CD14-positive monocyte (primary cell): ENCODE results near the gene TSSK2. TPM values are rescaled to one million over a fixed set of nuclear protein-coding genes. Genes with fewer than 3 reads are reported as not detected.

Experiments used
- DNase-seq, 3 donors: peaks; one replicate each; pipeline ENCODE4 v3.0.0-alpha.2; 2011 to 2022
- H2AFZ ChIP-seq: 2 replicates; pipeline ENCODE4 v1.6.0; 2012; ENCODE audit warnings: mild to moderate bottlenecking, low read depth, low read length, inconsistent platforms; ENCODE audit not compliant: insufficient read depth, poor library complexity, severe bottlenecking
- H3K27ac ChIP-seq, 2 donors: 1 replicate in 1 of 2; 2 replicates in 1 of 2; pipeline ENCODE4 v1.5.1; 2012 to 2013; ENCODE audit warnings: low read length in 2 of 2, control low read depth in 1 of 2, inconsistent platforms in 1 of 2, low read depth in 1 of 2, mild to moderate bottlenecking in 1 of 2
- H3K27me3 ChIP-seq, 2 donors: one replicate each; pipeline versions ENCODE4 v1.6.0 to v1.6.1; 2011 to 2013; ENCODE audit warnings: low read length in 2 of 2; ENCODE audit not compliant: control insufficient read depth in 2 of 2, insufficient read depth in 2 of 2
- H3K36me3 ChIP-seq, 2 donors: replicated peaks in 1 of 2; 1 replicate in 1 of 2; 2 replicates in 1 of 2; pipeline versions ENCODE4 v1.5.1 to v1.6.1; 2012 to 2013; ENCODE audit warnings: low read length in 2 of 2, control low read depth in 1 of 2, inconsistent platforms in 1 of 2, mild to moderate bottlenecking in 1 of 2; ENCODE audit not compliant: insufficient read depth in 2 of 2, control insufficient read depth in 1 of 2
- H3K4me1 ChIP-seq, 2 donors: 1 replicate in 1 of 2; 2 replicates in 1 of 2; pipeline versions ENCODE4 v1.5.1 to v1.6.1; 2012 to 2013; ENCODE audit warnings: low read length in 2 of 2, control low read depth in 1 of 2, inconsistent platforms in 1 of 2, mild to moderate bottlenecking in 1 of 2, moderate library complexity in 1 of 2; ENCODE audit not compliant: insufficient read depth in 2 of 2, control insufficient read depth in 1 of 2
- H3K4me2 ChIP-seq: replicated peaks from 2 replicates; pipeline ENCODE3; 2012; ENCODE audit warnings: low read length, moderate library complexity, mild to moderate bottlenecking; ENCODE audit not compliant: poor library complexity, severe bottlenecking; ENCODE audit errors: extremely low read depth
- H3K4me3 ChIP-seq, 3 experiments: fragments of 200-600 bp in 1 of 3; sonication (generic) in 1 of 3; replicated peaks in 1 of 3; 1 replicate in 2 of 3; 2 replicates in 1 of 3; pipeline ENCODE4 v1.5.1; 2011 to 2013; ENCODE audit warnings: low read length in 3 of 3, mild to moderate bottlenecking in 3 of 3, control low read depth in 2 of 3, low read depth in 2 of 3, inconsistent platforms in 1 of 3, moderate library complexity in 1 of 3
- H3K79me2 ChIP-seq: 2 replicates; pipeline ENCODE4 v1.6.0; 2012; ENCODE audit warnings: mild to moderate bottlenecking, control low read depth, inconsistent platforms, low read length, moderate library complexity; ENCODE audit not compliant: insufficient read depth
- H3K9ac ChIP-seq: 2 replicates; pipeline ENCODE4 v1.6.0; 2017; ENCODE audit warnings: low read length, mild to moderate bottlenecking; ENCODE audit not compliant: insufficient read depth, poor library complexity, severe bottlenecking
- H3K9me3 ChIP-seq, 2 donors: replicated peaks in 1 of 2; 1 replicate in 1 of 2; 2 replicates in 1 of 2; pipeline versions ENCODE4 v1.5.1 to v1.6.1; 2012 to 2013; ENCODE audit warnings: low read length in 2 of 2, control low read depth in 1 of 2; ENCODE audit not compliant: control insufficient read depth in 1 of 2, insufficient read depth in 1 of 2
- H4K20me1 ChIP-seq: 2 replicates; pipeline ENCODE4 v1.6.0; 2012; ENCODE audit warnings: mild to moderate bottlenecking, low read length, control low read depth, moderate library complexity; ENCODE audit not compliant: insufficient read depth
- H3K27ac Mint-ChIP-seq, 7 donors: one replicate each; pipeline ENCODE4 v1.8.0; 2020; ENCODE audit warnings: mild to moderate bottlenecking in 7 of 7, mixed read lengths in 7 of 7, moderate library complexity in 6 of 7, inconsistent platforms in 2 of 7
- H3K27me3 Mint-ChIP-seq, 3 donors: one replicate each; pipeline ENCODE4 v1.8.0; 2021 to 2022; ENCODE audit warnings: low read depth in 3 of 3, mild to moderate bottlenecking in 3 of 3, mixed read lengths in 3 of 3, moderate library complexity in 3 of 3, inconsistent platforms in 1 of 3
- H3K36me3 Mint-ChIP-seq, 2 donors: one replicate each; pipeline ENCODE4 v1.8.0; 2020; ENCODE audit warnings: mixed read lengths in 2 of 2, inconsistent platforms in 1 of 2, mild to moderate bottlenecking in 1 of 2
- H3K4me1 Mint-ChIP-seq: one replicate; pipeline ENCODE4 v1.8.0; 2020; ENCODE audit warnings: mild to moderate bottlenecking, mixed read lengths
- H3K4me3 Mint-ChIP-seq, 2 donors: one replicate each; pipeline ENCODE4 v1.8.0; 2020; ENCODE audit warnings: mild to moderate bottlenecking in 2 of 2, mixed read lengths in 2 of 2, moderate library complexity in 1 of 2
- H3K9me3 Mint-ChIP-seq, 7 donors: one replicate each; pipeline ENCODE4 v1.8.0; 2020 to 2022; ENCODE audit warnings: mixed read lengths in 7 of 7, mild to moderate bottlenecking in 6 of 7, moderate library complexity in 6 of 7, inconsistent platforms in 2 of 7
- WGBS: methylation state at CpG from one replicate; pipeline ENCODE4 v1.1.5; 2013; ENCODE audit warnings: missing lambda C conversion rate; ENCODE audit not compliant: insufficient coverage; 5-methylcytosine and 5-hydroxymethylcytosine counted together
- intact Hi-C, 2 donors: fragments of 100-400 bp; cut with micrococcal nuclease; formaldehyde crosslinking; loops; one replicate each; pipeline versions ENCODE4 v1.15.0 to v1.15.1; 2023
- polyA plus RNA-seq, 3 donors: library from polyadenylated mRNA; depleted of rRNA in 1 of 3; unstranded in 2 of 3; stranded (reverse) in 1 of 3; fragments of 300-500 nt in 2 of 3; fragments of >200 nt in 1 of 3; fragmentation: Illumina TruSeq in 2 of 3; gene quantifications; 1 replicate in 2 of 3; 2 replicates in 1 of 3; pipeline ENCODE4 v1.2.3, GENCODE V29; 2012 to 2021
- TF ChIP-seq, protein P1 (sequence below): fragments of 200-600 bp; IDR thresholded peaks from one replicate; pipeline ENCODE4 v1.8.0; 2022; ENCODE audit warnings: antibody characterized with exemption, mild to moderate bottlenecking

The TSSK2 gene
- polyA plus RNA-seq, 3 donors: 0.04 TPM; not detected in 2

DNA sequence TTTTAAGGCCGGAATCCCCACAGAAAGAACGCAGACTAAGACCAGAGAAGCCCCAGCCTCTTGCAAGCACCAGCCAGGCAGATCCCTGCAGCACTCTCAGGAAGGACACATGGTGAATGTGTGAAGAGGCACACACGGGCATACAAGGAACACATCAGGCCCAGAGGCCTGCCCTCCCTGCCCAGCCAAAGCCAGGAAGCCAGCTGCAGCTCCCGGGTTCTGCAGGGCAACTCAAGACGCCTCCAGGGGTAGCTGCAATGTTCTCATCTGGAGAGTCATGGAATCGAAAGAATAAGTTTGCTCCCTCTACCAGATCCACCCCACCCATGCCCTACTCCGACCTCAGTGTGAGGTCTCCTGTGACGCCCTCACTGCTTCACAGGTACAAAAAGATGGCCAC is 11.2 kb upstream of the TSSK2 start:
- H3K79me2 ChIP-seq: peaks cover 73% of the 10 kb centered on the region
- H3K27ac ChIP-seq: peak overlapping the region in 1 of 2 donors; percentile 88
- Mint-ChIP-seq H3K9me3 (no peaks in the 10 kb centered on the region), H3K4me1 (peaks cover 73% of the 10 kb centered on the region), H3K36me3 (peaks cover 18 to 48% of the 10 kb centered on the region in 2 donors), H3K27ac (peak overlapping the region in 5 of 7 donors; percentile 33 to 92 (median 84)), H3K27me3 (peaks cover 1 to 8% (median 6%) of the 10 kb centered on the region in 3 donors), H3K4me3 (peak overlapping the region in 1 of 2 donors; percentile 95)
- H3K4me2 ChIP-seq: peak overlapping the region; percentile 92
- TF ChIP-seq, protein P1, sequence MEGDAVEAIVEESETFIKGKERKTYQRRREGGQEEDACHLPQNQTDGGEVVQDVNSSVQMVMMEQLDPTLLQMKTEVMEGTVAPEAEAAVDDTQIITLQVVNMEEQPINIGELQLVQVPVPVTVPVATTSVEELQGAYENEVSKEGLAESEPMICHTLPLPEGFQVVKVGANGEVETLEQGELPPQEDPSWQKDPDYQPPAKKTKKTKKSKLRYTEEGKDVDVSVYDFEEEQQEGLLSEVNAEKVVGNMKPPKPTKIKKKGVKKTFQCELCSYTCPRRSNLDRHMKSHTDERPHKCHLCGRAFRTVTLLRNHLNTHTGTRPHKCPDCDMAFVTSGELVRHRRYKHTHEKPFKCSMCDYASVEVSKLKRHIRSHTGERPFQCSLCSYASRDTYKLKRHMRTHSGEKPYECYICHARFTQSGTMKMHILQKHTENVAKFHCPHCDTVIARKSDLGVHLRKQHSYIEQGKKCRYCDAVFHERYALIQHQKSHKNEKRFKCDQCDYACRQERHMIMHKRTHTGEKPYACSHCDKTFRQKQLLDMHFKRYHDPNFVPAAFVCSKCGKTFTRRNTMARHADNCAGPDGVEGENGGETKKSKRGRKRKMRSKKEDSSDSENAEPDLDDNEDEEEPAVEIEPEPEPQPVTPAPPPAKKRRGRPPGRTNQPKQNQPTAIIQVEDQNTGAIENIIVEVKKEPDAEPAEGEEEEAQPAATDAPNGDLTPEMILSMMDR: no peak
- H2AFZ ChIP-seq: no peak overlapping the region
- DNase-seq: no peak
- H3K9me3 ChIP-seq: no peaks in the 10 kb centered on the region
- WGBS: 98% methylated on average over 6 of the region's 8 CpGs
- peak overlapping the region in 1 of 3 experiments; percentile 91 for H3K4me3 ChIP-seq
- H3K9ac ChIP-seq: peak overlapping the region; percentile 19
- intact Hi-C loops: loop anchor here (5.0 kb wide), 2 partner anchors 33 to 172 kb away; partner anchors contain the start of gene CLTCL1 (in 1 of the 2)
- peaks cover 65% of the 10 kb centered on the region for H4K20me1 ChIP-seq
- H3K4me1 ChIP-seq: peaks cover 64 to 70% of the 10 kb centered on the region in 2 donors
- no peaks in the 10 kb centered on the region for H3K27me3 ChIP-seq
- peaks cover under 1 to 34% of the 10 kb centered on the region in 2 donors for H3K36me3 ChIP-seq

GRCh38 chr22:19120829-19121630 is 10.1 kb upstream of the TSSK2 start:
- TF ChIP-seq, protein P1: no peak
- H3K9me3 Mint-ChIP-seq: peaks cover 0 to 3% (median 0%) of the 10 kb centered on the region in 7 donors
- Histone ChIP-seq H3K9me3 (no peaks in the 10 kb centered on the region), H3K4me3 (peak overlapping the region; percentile 67 to 93 (median 91)), H3K36me3 (peaks cover 0 to 25% of the 10 kb centered on the region in 2 donors), H3K79me2 (peaks cover 62% of the 10 kb centered on the region), H3K9ac (peak overlapping the region; percentile 89), H2AFZ (peak overlapping the region; percentile 93), H3K4me2 (peak overlapping the region; percentile 92), H4K20me1 (peaks cover 54% of the 10 kb centered on the region), H3K4me1 (peaks cover 57 to 62% of the 10 kb centered on the region in 2 donors), H3K27ac (peak overlapping the region; percentile 61 to 88), H3K27me3 (no peaks in the 10 kb centered on the region)
- H3K27me3 Mint-ChIP-seq: peaks cover 1 to 7% (median 5%) of the 10 kb centered on the region in 3 donors
- H3K27ac Mint-ChIP-seq: peak overlapping the region; percentile 66 to 95 (median 87)
- H3K4me3 Mint-ChIP-seq: peak overlapping the region; percentile 90 to 95
- intact Hi-C loops: loop anchor here (5.0 kb wide), 2 partner anchors 34 to 171 kb away; partner anchors contain the start of gene CLTCL1 (in 1 of the 2)
- no peak for DNase-seq
- WGBS: 13% methylated on average over 14 of the region's 23 CpGs
- H3K4me1 Mint-ChIP-seq: peaks cover 62% of the 10 kb centered on the region
- peaks cover 14 to 39% of the 10 kb centered on the region in 2 donors for H3K36me3 Mint-ChIP-seq
